ENCODE data around the gene LAMB4. TPM values are rescaled to one million over a fixed set of nuclear protein-coding genes. Genes with fewer than 3 reads are reported as not detected.

Gene LAMB4
- total RNA-seq, 2 experiments from 2014 or later = 0.08 to 0.11 TPM

- TF ChIP-seq CTCF (IDR thresholded peaks at IDR 0.05) = no peak
- Histone ChIP-seq H3K27me3 (ENCODE audit: control insufficient read depth in 1 of 2, insufficient read depth in 2 of 2, low read length in 2 of 2) (peaks cover 0 to 1% of the 10 kb centered on the region in 2 experiments), H3K27ac (ENCODE audit: low read depth in 1 of 2, low read length in 2 of 2) (no peak overlapping the region), H3K36me3 (ENCODE audit: insufficient read depth, low read length) (no peaks in the 10 kb centered on the region), H3K9me3 (ENCODE audit: control insufficient read depth in 1 of 2, insufficient read depth in 1 of 2, low read length in 2 of 2) (peaks cover 0 to 10% of the 10 kb centered on the region in 2 experiments), H3K4me3 (ENCODE audit: low read length) (no peak overlapping the region), H3K4me1 (ENCODE audit: insufficient read depth, low read length) (no peaks in the 10 kb centered on the region)
- ChIA-PET CTCF (no interaction called here), POLR2A (no interaction called here)
- Mint-ChIP-seq H3K4me1 (ENCODE audit: low read depth) (no peaks in the 10 kb centered on the region), H3K36me3 (ENCODE audit: low read depth) (no peaks in the 10 kb centered on the region), H3K9me3 (peaks cover 3% of the 10 kb centered on the region), H3K27me3 (no peaks in the 10 kb centered on the region), H3K4me3 (no peak overlapping the region), H3K27ac (no peak overlapping the region)
- DNase-seq = no peak
- ATAC-seq (ENCODE audit: poor library complexity) = no peak
- intact Hi-C loops (cut with DNase I, micrococcal nuclease) = no loop called here
Measured at GRCh38 chr7:108077709-108078108, 52.5 kb downstream of the LAMB4 start.

GRCh38 chr7:108076156-108076555, 54.0 kb downstream of the LAMB4 start:
- no peaks in the 10 kb centered on the region for H3K4me1 ChIP-seq (ENCODE audit: insufficient read depth, low read length)
- ChIA-PET POLR2A (no interaction called here), CTCF (no interaction called here)
- peaks cover 0 to 5% of the 10 kb centered on the region in 2 experiments for H3K9me3 ChIP-seq (ENCODE audit: control insufficient read depth in 1 of 2, insufficient read depth in 1 of 2, low read length in 2 of 2)
- TF ChIP-seq CTCF (IDR thresholded peaks at IDR 0.05) = no peak
- no peak for DNase-seq
- Mint-ChIP-seq H3K9me3 (no peaks in the 10 kb centered on the region), H3K36me3 (ENCODE audit: low read depth) (no peaks in the 10 kb centered on the region), H3K4me3 (no peak overlapping the region), H3K4me1 (ENCODE audit: low read depth) (no peaks in the 10 kb centered on the region), H3K27me3 (no peaks in the 10 kb centered on the region), H3K27ac (no peak overlapping the region)
- H3K27me3 ChIP-seq (ENCODE audit: control insufficient read depth in 1 of 2, insufficient read depth in 2 of 2, low read length in 2 of 2) = peaks cover 0 to 4% of the 10 kb centered on the region in 2 experiments
- no peak overlapping the region for H3K4me3 ChIP-seq (ENCODE audit: low read length)
- ATAC-seq (ENCODE audit: poor library complexity) = no peak
- no peaks in the 10 kb centered on the region for H3K36me3 ChIP-seq (ENCODE audit: insufficient read depth, low read length)
- intact Hi-C loops (cut with DNase I, micrococcal nuclease) = no loop called here
- no peak overlapping the region for H3K27ac ChIP-seq (ENCODE audit: low read depth in 1 of 2, low read length in 2 of 2)

GRCh38 chr7:108073305-108074070, 56.7 kb downstream of the LAMB4 start:
- H3K9me3 Mint-ChIP-seq = no peaks in the 10 kb centered on the region
- H3K4me1 Mint-ChIP-seq (ENCODE audit: low read depth) = no peaks in the 10 kb centered on the region
- intact Hi-C loops (cut with DNase I, micrococcal nuclease) = no loop called here
- H3K4me1 ChIP-seq (ENCODE audit: insufficient read depth, low read length) = no peaks in the 10 kb centered on the region
- no peaks in the 10 kb centered on the region for H3K9me3 ChIP-seq (ENCODE audit: control insufficient read depth in 1 of 2, insufficient read depth in 1 of 2, low read length in 2 of 2)
- DNase-seq (no peak), ATAC-seq (ENCODE audit: poor library complexity) (no peak)
- H3K4me3 ChIP-seq (ENCODE audit: low read length) = no peak overlapping the region
- no peak overlapping the region for H3K27ac Mint-ChIP-seq
- CTCF ChIA-PET = no interaction called here
- no peak for TF ChIP-seq CTCF (IDR thresholded peaks at IDR 0.05)
- H3K27me3 ChIP-seq (ENCODE audit: control insufficient read depth in 1 of 2, insufficient read depth in 2 of 2, low read length in 2 of 2) = peaks cover 0 to 4% of the 10 kb centered on the region in 2 experiments
- no peak overlapping the region for H3K27ac ChIP-seq (ENCODE audit: low read depth in 1 of 2, low read length in 2 of 2)
- no peak overlapping the region for H3K4me3 Mint-ChIP-seq
- no peaks in the 10 kb centered on the region for H3K36me3 ChIP-seq (ENCODE audit: insufficient read depth, low read length)
- H3K27me3 Mint-ChIP-seq = no peaks in the 10 kb centered on the region
- POLR2A ChIA-PET = no interaction called here
- H3K36me3 Mint-ChIP-seq (ENCODE audit: low read depth) = no peaks in the 10 kb centered on the region
